NK-92 treated with Interleukin-12 subunit alpha and Interleukin-12 subunit beta, amount 100 ng/mL, for 24 hours (cell line): Measurements from ENCODE around the gene LCP1.
A peak's percentile ranks its signal among the peaks of the same experiment; 100 is the strongest.

ENCODE experiments used
- DNase-seq: peaks from one replicate; lab custom pipeline; 2025; lab: John Stamatoyannopoulos, UW

LCP1 gene

DNA sequence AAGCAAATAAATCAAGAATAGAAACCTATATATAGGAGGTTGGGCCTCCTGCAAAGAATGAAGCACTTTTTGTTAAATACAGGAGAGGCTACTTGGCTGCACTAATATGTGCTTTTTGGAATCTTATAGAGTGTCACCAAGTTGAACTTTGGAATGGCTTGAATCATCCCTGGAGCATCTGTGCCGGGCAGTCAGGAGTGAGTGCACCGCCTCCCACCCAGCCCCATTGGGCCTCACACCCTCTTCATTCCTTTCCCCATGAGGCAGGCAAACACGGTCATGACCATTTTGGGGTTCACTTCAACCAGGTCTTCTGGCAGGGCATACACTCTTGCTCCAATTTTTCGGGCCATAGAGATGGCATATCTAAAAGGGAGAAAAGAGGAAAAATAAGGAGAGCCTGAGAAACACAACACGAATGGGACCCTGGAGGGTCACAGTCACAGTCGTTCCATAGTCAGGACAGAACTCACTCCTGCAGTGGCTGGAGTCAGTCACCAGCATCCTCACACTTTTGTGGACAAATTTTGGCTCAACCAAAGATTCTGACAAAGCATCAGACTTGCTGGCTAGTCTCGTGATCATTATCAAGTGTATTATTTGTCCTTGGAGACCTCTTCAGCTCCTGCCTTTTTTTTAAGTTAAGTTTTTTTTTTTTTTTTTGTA lies 54.5 kb downstream of the LCP1 start:
- no peak for DNase-seq

GRCh38 chr13:46126552-46127357 lies 55.2 kb downstream of the LCP1 start:
- peak; percentile 8 for DNase-seq

DNA sequence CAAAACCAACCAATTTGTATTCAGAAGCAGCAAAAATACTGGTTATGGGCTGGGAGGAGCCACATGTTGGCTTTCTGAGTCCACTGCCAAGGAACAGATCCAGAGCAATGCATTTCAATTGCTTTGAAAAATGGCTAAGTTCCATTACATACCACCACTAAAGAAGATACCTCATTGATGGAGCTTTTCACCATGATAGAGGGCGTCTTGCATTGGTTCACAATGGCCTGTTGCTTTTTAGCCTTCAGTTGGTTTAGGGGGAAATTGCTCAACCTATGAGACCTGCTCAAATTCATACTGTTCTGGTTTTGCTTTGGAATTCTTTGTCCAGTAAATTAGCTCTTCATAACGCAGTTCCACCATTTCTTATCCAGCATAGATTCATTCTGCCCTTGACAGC lies 55.9 kb downstream of the LCP1 start:
- no peak for DNase-seq

GRCh38 chr13:46124967-46125933 lies 56.7 kb downstream of the LCP1 start:
- DNase-seq: no peak

DNA sequence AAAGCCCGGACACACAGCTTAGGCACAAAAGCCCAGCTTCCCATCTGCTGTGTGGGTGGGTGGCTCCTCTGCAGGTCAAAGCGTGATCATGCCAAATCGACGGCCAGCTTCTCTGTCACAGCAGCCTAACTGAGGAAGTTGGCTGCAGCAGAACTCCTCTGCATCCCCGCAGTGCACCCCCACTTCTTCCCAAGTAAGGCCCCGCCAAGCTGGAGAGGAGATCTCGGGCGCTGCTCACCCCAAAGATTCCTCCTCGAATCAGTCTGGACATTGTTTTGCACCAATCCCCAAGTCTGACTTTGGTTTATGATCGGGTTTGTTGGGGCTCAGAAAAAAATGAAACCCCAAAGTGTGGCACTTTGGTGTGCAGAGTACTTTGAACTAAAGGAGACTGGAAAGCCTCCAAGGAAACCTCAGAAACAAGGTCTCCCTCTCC lies 57.4 kb downstream of the LCP1 start:
- DNase-seq: no peak

DNA sequence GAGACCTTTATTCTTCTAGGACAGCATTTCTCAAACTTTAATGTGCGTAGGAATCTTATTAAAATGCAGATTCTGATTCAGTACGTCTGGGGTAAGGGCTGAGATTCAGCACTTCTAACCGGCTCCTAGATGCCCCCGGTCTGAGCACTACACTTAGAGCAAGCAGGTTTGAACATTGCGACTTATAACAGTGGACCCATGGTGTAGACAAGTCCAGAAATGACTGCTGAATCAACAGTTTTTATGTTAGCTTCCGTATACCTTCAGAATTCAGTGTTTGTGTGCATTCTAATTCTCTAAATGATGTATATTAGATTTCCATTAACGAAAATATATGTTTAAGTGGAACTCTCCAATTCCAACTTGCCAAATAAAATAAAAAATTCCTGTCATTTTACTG lies 59.7 kb downstream of the LCP1 start:
- no peak for DNase-seq

GRCh38 chr13:46121597-46122163 lies 60.3 kb downstream of the LCP1 start:
- DNase-seq: no peak

DNA sequence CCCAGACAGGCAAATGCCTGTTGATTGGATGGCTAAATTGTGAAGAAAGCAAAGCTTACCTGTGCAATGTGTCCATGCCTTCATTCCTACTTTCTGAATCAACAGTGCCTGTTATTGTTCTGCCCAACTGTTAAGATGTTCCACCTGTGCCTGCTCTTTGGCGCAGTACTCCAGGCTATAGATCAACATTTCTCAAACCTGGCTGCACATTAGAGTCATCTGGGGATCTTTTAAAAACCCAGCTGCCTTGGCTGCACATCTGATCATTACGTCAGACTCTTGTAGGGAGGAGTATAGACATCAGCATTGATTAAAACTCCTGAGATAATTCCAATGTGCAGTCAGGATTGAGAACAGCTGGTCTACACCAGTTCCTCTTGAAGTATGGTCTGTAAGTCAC lies 60.9 kb downstream of the LCP1 start:
- DNase-seq: no peak

GRCh38 chr13:46119883-46120614 lies 61.9 kb downstream of the LCP1 start:
- no peak for DNase-seq

GRCh38 chr13:46116653-46117502 lies 65.1 kb downstream of the LCP1 start:
- DNase-seq: no peak

GRCh38 chr13:46114613-46115012 lies 67.4 kb downstream of the LCP1 start:
- DNase-seq: no peak

DNA sequence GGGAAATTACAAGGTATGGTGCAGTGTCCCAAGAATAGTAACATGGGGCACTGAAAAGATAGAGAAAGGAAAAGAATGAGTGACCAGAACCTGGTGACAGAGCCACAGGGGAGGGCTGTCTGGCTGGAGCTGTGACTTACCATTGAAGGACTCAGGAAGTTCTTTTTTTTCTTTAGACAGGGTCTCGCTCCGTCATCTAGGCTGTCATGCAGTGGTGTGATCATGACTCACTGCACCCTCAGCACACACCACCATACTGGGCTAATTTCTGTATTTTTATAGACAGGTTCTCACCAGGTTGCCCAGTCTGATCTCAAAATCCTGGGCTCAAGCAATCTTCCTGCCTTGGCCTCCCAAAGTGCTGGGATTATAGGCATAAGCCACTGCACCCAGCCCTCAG lies 68.4 kb downstream of the LCP1 start:
- DNase-seq: peak; percentile 8

DNA sequence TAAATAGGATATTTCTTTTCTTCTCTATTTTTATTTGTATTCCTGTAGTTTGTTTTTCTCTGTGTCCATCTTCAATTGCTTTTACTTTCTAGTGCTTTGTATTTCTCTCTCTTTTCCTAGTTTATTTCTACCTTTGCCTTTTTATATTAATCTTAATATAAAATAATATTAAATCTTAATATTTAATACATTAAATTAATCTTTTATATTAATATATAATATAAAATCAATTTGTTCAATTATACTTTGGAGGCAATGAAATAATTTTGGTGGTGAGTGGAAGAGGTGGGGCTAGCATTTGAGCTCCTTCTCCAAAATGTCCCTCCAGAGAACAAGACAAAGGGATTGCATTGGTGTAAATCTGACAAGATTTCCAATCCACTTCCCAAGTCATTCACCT lies 70.8 kb downstream of the LCP1 start:
- no peak for DNase-seq

DNA sequence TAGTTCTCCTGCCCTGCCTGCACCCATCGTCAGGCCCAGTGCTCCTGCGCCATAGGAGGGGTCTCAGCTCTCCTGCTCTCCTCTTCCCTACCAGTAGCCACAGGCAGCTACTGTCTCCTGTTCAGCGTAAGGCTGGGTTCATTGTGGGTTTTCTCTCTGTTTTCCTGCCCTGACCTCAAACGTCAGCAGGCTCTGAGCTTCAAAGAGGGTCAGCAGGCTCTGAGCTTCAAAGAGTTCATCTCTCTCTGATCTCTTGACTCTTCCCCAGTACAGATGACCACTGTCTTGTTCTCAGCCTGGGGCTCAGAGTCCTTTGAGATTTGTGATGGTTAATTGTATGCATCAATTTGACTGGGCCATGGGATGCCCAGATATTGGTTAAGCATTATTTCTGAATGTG lies 72.5 kb downstream of the LCP1 start:
- no peak for DNase-seq

DNA sequence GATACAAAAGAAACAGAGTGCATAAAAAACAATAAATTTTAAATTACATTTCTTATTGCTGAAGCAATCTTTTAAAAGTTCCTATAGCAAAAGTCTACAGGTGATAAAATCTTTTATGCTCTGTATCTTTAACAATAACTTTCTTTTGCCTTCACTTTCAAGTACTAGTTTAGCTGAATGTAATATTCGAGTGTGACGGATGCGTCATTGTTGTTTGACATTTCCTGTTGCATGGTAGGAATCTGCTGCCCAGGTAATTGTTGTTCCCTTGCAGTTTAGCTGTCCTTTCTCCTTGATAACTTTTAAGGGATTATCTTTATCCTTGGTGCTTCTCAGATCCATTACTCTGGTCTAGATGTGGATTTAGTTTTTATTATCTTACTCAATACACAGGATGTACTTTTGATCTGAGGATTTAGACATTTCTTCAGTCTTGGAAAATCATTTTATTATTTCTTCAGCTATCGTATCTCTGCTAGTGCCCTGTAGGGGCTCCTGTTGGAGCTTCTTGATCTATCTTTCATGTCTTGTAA lies 75.1 kb downstream of the LCP1 start:
- DNase-seq: no peak

DNA sequence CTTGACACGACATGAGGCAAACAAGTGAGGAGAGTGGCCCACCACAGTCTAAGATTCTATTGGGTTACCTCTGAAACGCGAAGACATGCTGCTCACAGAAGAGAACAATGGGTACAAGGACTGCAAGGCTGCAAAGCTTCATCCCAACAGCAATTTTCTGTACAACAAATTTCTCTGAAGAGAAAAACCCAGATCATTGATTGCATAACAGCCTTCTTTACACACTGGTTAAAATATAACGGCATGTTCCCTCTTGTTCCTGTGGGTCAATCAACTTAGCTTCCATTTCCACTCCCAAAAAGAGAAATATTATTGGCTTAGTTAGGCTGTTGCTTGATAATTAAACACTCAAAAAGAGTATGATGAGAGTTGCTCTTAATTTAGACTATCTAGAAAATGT lies 77.1 kb downstream of the LCP1 start, which contains the start of gene CPB2:
Gene CPB2, minus strand, starts transcription at position 166 of the 400 bp plus-strand sequence. Its CDS starts 24 bp downstream, at position 142.
- DNase-seq: no peak

DNA sequence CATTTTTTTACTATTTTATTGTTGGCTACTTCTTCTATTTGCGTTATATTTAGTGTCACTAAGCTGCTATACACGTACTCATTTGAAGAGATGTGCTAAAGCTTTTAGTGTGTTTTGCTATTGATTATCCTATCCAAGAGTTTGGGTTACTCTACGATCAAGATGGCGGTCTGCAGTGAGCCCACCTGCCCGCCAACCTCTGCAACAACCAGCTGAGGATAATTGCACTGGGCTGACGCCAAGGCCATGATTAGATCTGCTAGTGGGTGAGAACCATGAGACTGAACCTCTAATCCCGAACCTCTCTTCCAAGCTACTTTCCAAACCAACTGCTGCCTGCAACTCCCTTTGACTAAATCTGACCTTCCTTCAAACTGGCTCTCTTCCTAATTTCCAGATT lies 78.9 kb downstream of the LCP1 start:
- DNase-seq: no peak

DNA sequence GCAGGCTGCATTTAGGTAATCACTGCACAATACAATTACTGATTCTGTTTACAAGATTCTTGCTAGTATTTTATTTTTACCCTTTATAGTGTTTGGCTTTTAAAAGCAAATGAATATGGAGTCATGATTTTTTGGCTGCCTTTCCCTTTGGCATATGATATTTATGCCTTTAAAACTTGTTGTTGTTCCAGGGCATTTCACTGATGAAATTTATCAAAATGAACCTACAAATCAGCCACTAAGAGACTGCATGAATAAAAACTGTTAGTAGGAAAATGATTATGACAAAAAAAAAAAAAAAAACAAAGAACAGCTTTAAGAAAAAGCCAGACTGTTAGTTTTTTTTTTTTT lies 79.7 kb downstream of the LCP1 start:
- no peak for DNase-seq

DNA sequence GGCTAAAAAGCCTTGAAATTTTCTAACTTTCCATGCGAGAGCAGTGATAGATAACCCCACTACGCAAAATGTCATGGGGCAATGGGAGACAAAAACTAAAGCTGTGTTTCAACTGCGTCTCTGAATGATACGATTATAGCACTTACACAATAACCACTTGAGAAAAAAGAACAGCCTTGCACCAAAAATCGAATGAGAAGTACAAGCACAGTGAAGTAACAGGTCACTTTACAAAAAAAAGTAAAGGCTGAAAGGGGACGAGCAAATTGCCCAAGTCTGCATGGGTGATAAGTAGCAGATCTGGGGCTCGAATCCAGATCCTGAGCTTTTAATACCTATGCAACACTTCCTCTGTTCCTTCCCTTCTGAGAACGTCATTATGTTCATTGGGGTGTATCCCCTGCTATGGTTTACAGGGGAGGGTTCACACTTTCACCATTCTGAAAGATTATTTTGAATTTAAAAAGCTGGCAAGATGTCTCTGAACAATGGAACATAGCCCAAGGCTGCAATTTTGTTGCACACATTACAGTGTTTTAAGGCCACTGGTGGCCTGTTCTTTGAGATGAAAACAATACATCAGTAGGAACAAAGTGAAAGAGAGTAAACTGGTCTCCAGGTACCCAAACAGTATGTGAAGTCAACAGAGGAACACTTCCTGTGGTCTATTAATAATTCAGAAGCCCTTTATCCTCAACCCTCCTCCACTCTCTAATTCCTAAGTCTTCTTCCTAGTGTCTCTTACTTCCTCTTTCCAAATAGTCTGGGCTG lies 80.3 kb downstream of the LCP1 start:
- no peak for DNase-seq
